ENCODE measurements around the gene DECR2.
A peak's percentile ranks its signal among the peaks of the same experiment; 100 is the strongest.
"Not testable (repeated sequence)": the region's sequence is repeated elsewhere in the genome, so short reads cannot be mapped to it uniquely, and the experiment has no call there.

The DECR2 gene

DNA sequence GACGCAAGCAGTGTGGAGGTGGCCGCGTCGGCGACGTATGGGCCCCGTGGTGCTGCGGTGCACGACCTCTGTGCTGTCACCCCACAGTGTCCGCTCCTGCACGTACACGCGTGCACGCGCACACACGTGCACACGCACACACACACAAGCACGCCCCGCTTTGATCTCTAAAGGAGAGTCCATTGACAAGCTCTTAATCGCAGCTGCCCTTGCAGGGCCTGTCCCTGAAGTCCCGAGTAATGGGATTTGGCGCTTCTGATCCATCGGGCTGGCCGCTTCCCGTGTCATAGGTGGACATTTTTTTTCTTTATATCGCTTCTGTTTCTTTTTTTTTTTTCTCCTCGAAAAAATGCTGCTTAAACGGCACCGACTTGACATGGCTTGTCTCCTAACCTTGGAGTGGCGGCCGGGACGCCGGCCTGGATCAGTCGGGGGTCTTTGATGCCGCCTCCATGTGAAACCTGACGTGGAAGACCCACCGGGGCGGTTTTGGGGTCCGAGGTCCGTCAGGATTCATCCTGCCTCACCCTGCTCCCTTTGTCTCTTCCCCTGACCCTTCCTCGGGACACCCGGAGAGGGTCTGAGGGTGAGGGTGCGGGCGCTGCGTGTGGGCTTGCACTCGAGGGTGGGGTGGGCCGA lies 40.9 kb upstream of the DECR2 start:
- no peaks in the 10 kb centered on the region for H3K79me2 ChIP-seq
- H3K9me3 ChIP-seq (ENCODE audit: control insufficient read depth, low read length) = no peaks in the 10 kb centered on the region
- H3K9ac ChIP-seq = no peak overlapping the region
- no peaks in the 10 kb centered on the region for H3K27me3 ChIP-seq (ENCODE audit: control insufficient read depth, insufficient read depth, low read length)
- TF ChIP-seq, protein P1, sequence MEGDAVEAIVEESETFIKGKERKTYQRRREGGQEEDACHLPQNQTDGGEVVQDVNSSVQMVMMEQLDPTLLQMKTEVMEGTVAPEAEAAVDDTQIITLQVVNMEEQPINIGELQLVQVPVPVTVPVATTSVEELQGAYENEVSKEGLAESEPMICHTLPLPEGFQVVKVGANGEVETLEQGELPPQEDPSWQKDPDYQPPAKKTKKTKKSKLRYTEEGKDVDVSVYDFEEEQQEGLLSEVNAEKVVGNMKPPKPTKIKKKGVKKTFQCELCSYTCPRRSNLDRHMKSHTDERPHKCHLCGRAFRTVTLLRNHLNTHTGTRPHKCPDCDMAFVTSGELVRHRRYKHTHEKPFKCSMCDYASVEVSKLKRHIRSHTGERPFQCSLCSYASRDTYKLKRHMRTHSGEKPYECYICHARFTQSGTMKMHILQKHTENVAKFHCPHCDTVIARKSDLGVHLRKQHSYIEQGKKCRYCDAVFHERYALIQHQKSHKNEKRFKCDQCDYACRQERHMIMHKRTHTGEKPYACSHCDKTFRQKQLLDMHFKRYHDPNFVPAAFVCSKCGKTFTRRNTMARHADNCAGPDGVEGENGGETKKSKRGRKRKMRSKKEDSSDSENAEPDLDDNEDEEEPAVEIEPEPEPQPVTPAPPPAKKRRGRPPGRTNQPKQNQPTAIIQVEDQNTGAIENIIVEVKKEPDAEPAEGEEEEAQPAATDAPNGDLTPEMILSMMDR (IDR thresholded peaks at IDR 0.05) = no peak
- no peak overlapping the region for H3K4me3 ChIP-seq (ENCODE audit: low read depth, low read length)
- H3K4me2 ChIP-seq (ENCODE audit: low read length) = no peak overlapping the region
- H3K27ac ChIP-seq = no peak overlapping the region
- no peak overlapping the region for H2AFZ ChIP-seq
- no peaks in the 10 kb centered on the region for H3K4me1 ChIP-seq
- no peaks in the 10 kb centered on the region for H3K36me3 ChIP-seq (ENCODE audit: control insufficient read depth, insufficient read depth, low read length)

DNA sequence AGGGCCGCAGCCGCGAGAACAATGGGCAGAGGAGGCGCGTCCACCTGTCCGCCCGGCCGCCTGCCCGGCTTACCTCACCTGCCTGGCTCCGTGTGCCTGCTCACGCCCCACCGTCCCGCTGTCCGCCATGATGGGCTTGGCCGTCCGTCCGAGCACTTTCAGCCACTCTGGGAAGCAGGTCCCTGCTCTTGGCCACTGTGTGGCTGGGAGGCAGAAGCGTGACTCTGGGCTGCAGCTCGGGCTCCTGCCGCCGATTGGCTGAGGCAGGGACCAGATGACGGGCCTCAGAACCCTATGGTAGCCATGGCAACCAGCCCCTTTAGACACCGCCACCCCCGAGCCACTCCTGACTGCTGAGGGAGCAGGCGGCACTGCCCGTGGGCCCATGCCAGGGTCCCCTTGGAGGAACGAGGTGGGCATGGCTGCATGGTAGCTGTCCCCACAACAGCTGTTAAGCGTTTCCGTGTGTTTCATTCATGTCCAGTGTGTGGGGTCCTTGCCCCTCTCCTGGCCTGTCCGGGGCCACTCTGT lies 40.3 kb upstream of the DECR2 start:
- TF ChIP-seq, protein P1 (IDR thresholded peaks at IDR 0.05) = no peak
- Histone ChIP-seq H2AFZ (no peak overlapping the region), H3K27ac (no peak overlapping the region), H3K4me3 (ENCODE audit: low read depth, low read length) (no peak overlapping the region), H3K4me1 (no peaks in the 10 kb centered on the region), H3K36me3 (ENCODE audit: control insufficient read depth, insufficient read depth, low read length) (no peaks in the 10 kb centered on the region), H3K9ac (no peak overlapping the region), H3K9me3 (ENCODE audit: control insufficient read depth, low read length) (no peaks in the 10 kb centered on the region), H3K27me3 (ENCODE audit: control insufficient read depth, insufficient read depth, low read length) (no peaks in the 10 kb centered on the region), H3K79me2 (no peaks in the 10 kb centered on the region), H3K4me2 (ENCODE audit: low read length) (no peak overlapping the region)

GRCh38 chr16:361872-362701 lies 39.6 kb upstream of the DECR2 start:
- Histone ChIP-seq H3K9ac (no peak overlapping the region), H3K4me1 (no peaks in the 10 kb centered on the region), H2AFZ (peak overlapping the region; percentile 47), H3K36me3 (ENCODE audit: control insufficient read depth, insufficient read depth, low read length) (no peaks in the 10 kb centered on the region), H3K9me3 (ENCODE audit: control insufficient read depth, low read length) (no peaks in the 10 kb centered on the region), H3K4me2 (ENCODE audit: low read length) (peak overlapping the region; percentile 34), H3K27ac (no peak overlapping the region), H3K27me3 (ENCODE audit: control insufficient read depth, insufficient read depth, low read length) (no peaks in the 10 kb centered on the region), H3K4me3 (ENCODE audit: low read depth, low read length) (no peak overlapping the region), H3K79me2 (no peaks in the 10 kb centered on the region)
- TF ChIP-seq, protein P1 (IDR thresholded peaks at IDR 0.05) = peak; percentile 89

- H3K4me3 ChIP-seq (ENCODE audit: low read depth, low read length); H3K4me2 ChIP-seq (ENCODE audit: low read length); H3K27me3 ChIP-seq (ENCODE audit: control insufficient read depth, insufficient read depth, low read length): not testable (repeated sequence)
Observed at GRCh38 chr16:362702-362999, 39.0 kb upstream of the DECR2 start.

GRCh38 chr16:363110-363765 lies 38.4 kb upstream of the DECR2 start:
- Histone ChIP-seq H3K4me3 (ENCODE audit: low read depth, low read length) (no peak overlapping the region), H3K79me2 (no peaks in the 10 kb centered on the region), H3K27me3 (ENCODE audit: control insufficient read depth, insufficient read depth, low read length) (no peaks in the 10 kb centered on the region), H3K4me2 (ENCODE audit: low read length) (no peak overlapping the region), H3K9me3 (ENCODE audit: control insufficient read depth, low read length) (no peaks in the 10 kb centered on the region), H3K9ac (no peak overlapping the region), H3K4me1 (no peaks in the 10 kb centered on the region), H3K36me3 (ENCODE audit: control insufficient read depth, insufficient read depth, low read length) (no peaks in the 10 kb centered on the region), H3K27ac (no peak overlapping the region), H2AFZ (no peak overlapping the region)
- TF ChIP-seq, protein P1 (IDR thresholded peaks at IDR 0.05) = no peak

More at GRCh38 chr16:362702-362999, 39.0 kb upstream of the DECR2 start:
- not testable (repeated sequence) for H3K4me1 ChIP-seq; H3K9ac ChIP-seq; H3K36me3 ChIP-seq (ENCODE audit: control insufficient read depth, insufficient read depth, low read length); H3K27ac ChIP-seq; H2AFZ ChIP-seq; H3K79me2 ChIP-seq; H3K9me3 ChIP-seq (ENCODE audit: control insufficient read depth, low read length)
